HUES64 (cell line): ENCODE measurements around the gene BRD3OS.

ENCODE experiments used
- H3K27ac ChIP-seq: 2 replicates; pipeline ENCODE4 v1.7.0; 2013; ENCODE audit warnings: low read depth, low read length, inconsistent platforms
- H3K27me3 ChIP-seq: 2 replicates; pipeline ENCODE4 v1.6.1; 2013; ENCODE audit warnings: mild to moderate bottlenecking, low read length; ENCODE audit not compliant: insufficient read depth
- H3K36me3 ChIP-seq: 2 replicates; pipeline ENCODE4 v1.6.1; 2013; ENCODE audit warnings: mild to moderate bottlenecking, low read length; ENCODE audit not compliant: insufficient read depth
- H3K4me1 ChIP-seq: 2 replicates; pipeline ENCODE4 v1.6.1; 2013; ENCODE audit warnings: mild to moderate bottlenecking, low read length, moderate library complexity; ENCODE audit not compliant: insufficient read depth
- H3K4me3 ChIP-seq: 2 replicates; pipeline ENCODE4 v1.5.1; 2013; ENCODE audit warnings: mild to moderate bottlenecking, low read length, moderate library complexity
- H3K9ac ChIP-seq: 2 replicates; pipeline ENCODE4 v1.6.1; 2013; ENCODE audit warnings: mild to moderate bottlenecking, low read depth, low read length
- H3K9me3 ChIP-seq: 2 replicates; pipeline ENCODE4 v1.6.1; 2013; ENCODE audit warnings: low read depth, low read length; ENCODE audit not compliant: insufficient read depth
- WGBS: fragments of 150-250, 120-280 bp; methylation state at CpG from one replicate; pipeline ENCODE4 v1.1.7; 2013; ENCODE audit warnings: missing lambda C conversion rate; 5-methylcytosine and 5-hydroxymethylcytosine counted together

BRD3OS gene

GRCh38 chr9:134049772-134050588 lies 24.7 kb downstream of the BRD3OS start:
- no peak overlapping the region for H3K4me3 ChIP-seq
- no peaks in the 10 kb centered on the region for H3K27me3 ChIP-seq
- H3K9me3 ChIP-seq, result no peaks in the 10 kb centered on the region
- 94% methylated on average over 28 of the region's 28 CpGs for WGBS
- H3K9ac ChIP-seq, result no peak overlapping the region
- H3K4me1 ChIP-seq, result no peaks in the 10 kb centered on the region
- H3K36me3 ChIP-seq, result peaks cover 89% of the 10 kb centered on the region
- H3K27ac ChIP-seq, result no peak overlapping the region

- WGBS, result 89% methylated on average over 14 of the region's 14 CpGs
- Histone ChIP-seq H3K36me3 (peaks cover 81% of the 10 kb centered on the region), H3K27me3 (no peaks in the 10 kb centered on the region), H3K27ac (no peak overlapping the region), H3K4me1 (no peaks in the 10 kb centered on the region), H3K9me3 (no peaks in the 10 kb centered on the region), H3K4me3 (no peak overlapping the region), H3K9ac (no peak overlapping the region)
Observed at GRCh38 chr9:134050726-134051125, 25.4 kb downstream of the BRD3OS start.

- Histone ChIP-seq H3K36me3 (peaks cover 75% of the 10 kb centered on the region), H3K9me3 (no peaks in the 10 kb centered on the region)
- 98% methylated on average over 16 of the region's 16 CpGs for WGBS
Observed at GRCh38 chr9:134051319-134051718, 26.0 kb downstream of the BRD3OS start.

DNA sequence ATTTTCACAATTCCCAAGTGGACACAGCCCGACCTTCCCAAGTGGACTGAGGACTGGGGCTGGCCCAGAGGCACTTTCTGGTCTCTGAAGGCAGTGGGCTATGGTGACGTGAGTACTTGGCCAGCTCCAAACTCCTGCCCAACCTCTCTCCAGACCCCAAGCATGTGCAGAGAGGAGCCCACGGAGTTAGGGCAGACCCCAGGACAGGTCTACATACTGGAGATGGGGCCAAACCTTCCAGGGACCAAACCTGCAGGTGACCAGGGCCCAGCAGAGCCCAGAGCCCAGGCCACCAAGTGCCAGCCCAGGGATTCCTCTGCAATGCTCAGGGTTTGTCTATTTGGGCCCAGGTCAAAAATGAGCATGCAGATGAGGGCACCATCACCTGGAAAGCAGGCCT lies 27.2 kb downstream of the BRD3OS start:
- Histone ChIP-seq H3K9ac (no peak overlapping the region), H3K27ac (no peak overlapping the region), H3K9me3 (no peaks in the 10 kb centered on the region), H3K27me3 (no peaks in the 10 kb centered on the region), H3K36me3 (peaks cover 64% of the 10 kb centered on the region), H3K4me1 (no peaks in the 10 kb centered on the region), H3K4me3 (no peak overlapping the region)
- WGBS, result 92% methylated on average over 3 of the region's 3 CpGs

More at GRCh38 chr9:134051319-134051718, 26.0 kb downstream of the BRD3OS start:
- H3K4me1 ChIP-seq, result no peaks in the 10 kb centered on the region
- H3K4me3 ChIP-seq, result no peak overlapping the region
- H3K27me3 ChIP-seq, result no peaks in the 10 kb centered on the region
- H3K9ac ChIP-seq, result no peak overlapping the region
- H3K27ac ChIP-seq, result no peak overlapping the region

DNA sequence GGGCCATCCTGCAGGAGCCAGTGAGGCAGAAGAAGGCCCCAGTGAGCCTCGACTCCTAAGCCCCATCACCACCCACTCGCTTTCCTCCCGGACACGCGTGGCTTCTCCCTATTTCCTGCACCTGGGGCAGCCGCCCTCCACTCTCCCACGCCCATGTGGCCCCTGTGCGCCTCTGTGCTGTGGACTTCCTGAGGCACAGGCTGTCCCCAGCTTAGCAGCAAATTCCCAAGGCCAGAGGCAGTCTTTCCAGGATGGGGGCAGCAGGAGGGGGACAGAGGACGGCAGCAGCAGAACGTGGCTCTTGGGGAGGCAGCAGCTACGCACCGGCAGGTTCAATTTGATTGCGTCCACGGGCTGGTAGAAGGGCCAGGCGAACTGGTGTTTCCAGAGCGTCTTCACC lies 27.7 kb downstream of the BRD3OS start:
- Histone ChIP-seq H3K4me3 (no peak overlapping the region), H3K9ac (no peak overlapping the region), H3K27ac (no peak overlapping the region), H3K4me1 (no peaks in the 10 kb centered on the region), H3K36me3 (peaks cover 59% of the 10 kb centered on the region), H3K27me3 (no peaks in the 10 kb centered on the region), H3K9me3 (no peaks in the 10 kb centered on the region)
- WGBS, result 95% methylated on average over 16 of the region's 16 CpGs

- H3K4me1 ChIP-seq, result no peaks in the 10 kb centered on the region
- no peak overlapping the region for H3K27ac ChIP-seq
- H3K4me3 ChIP-seq, result no peak overlapping the region
- WGBS, result 95% methylated on average over 28 of the region's 28 CpGs
- no peak overlapping the region for H3K9ac ChIP-seq
- no peaks in the 10 kb centered on the region for H3K27me3 ChIP-seq
- peaks cover 54% of the 10 kb centered on the region for H3K36me3 ChIP-seq
- no peaks in the 10 kb centered on the region for H3K9me3 ChIP-seq
Observed at GRCh38 chr9:134053401-134053871, 28.2 kb downstream of the BRD3OS start.

GRCh38 chr9:134053941-134054761 lies 28.9 kb downstream of the BRD3OS start:
- Histone ChIP-seq H3K9me3 (no peaks in the 10 kb centered on the region), H3K9ac (no peak overlapping the region), H3K36me3 (peaks cover 47% of the 10 kb centered on the region), H3K27ac (no peak overlapping the region), H3K27me3 (no peaks in the 10 kb centered on the region), H3K4me3 (no peak overlapping the region), H3K4me1 (no peaks in the 10 kb centered on the region)
- 94% methylated on average over 44 of the region's 44 CpGs for WGBS

DNA sequence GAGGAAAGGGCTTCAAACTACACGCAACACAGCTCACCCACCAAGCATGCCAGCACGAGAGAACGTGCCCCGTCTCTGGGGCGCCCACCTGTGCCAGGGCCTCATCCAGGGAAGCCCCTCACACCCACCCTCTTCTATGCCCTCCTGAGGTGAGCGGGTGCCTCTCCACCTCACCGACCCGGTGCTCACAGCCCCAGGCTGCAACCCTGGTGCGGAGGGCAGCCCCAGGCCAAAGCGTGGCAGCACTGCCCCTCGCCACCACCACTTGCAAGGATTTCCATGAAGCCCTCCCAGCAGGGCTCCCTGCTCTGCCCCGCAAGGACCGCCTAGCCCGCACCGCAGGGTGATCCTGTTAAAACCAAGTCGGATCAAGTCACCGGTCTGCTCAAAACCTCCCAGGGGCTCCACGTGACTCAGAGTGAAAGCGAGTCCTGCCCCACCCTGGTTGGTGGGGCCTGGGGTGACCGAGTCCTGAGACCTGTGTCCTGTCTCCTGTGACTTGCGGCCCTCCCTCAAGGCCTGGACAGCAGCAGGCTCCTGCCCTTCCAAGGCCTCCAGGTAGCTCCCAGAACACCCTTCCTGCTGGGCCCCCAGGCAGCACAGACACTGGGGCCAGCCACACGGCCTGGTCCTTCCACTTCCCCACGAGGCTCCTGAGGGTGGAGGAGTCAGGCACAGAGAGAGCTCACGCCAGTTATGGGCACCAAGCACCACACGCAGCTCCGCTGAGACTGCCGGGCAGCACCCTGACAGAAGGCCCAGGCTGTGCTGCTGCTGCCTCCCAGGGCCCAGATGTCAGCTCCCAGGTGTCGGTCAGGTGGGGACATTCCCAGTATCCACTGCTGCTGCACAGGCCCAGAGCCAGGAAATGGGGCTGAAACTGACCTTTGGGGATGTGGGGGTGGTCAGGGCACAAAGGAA lies 29.9 kb downstream of the BRD3OS start:
- H3K27ac ChIP-seq, result peak overlapping the region; percentile 10; the same call in 1 of the 2 replicates
- no peaks in the 10 kb centered on the region for H3K27me3 ChIP-seq
- H3K9ac ChIP-seq, result peak overlapping the region; percentile 32; the same call in 1 of the 2 replicates
- H3K4me1 ChIP-seq, result no peaks in the 10 kb centered on the region
- no peak overlapping the region for H3K4me3 ChIP-seq
- 93% methylated on average over 28 of the region's 28 CpGs for WGBS
- no peaks in the 10 kb centered on the region for H3K9me3 ChIP-seq
- peaks cover 37% of the 10 kb centered on the region for H3K36me3 ChIP-seq

DNA sequence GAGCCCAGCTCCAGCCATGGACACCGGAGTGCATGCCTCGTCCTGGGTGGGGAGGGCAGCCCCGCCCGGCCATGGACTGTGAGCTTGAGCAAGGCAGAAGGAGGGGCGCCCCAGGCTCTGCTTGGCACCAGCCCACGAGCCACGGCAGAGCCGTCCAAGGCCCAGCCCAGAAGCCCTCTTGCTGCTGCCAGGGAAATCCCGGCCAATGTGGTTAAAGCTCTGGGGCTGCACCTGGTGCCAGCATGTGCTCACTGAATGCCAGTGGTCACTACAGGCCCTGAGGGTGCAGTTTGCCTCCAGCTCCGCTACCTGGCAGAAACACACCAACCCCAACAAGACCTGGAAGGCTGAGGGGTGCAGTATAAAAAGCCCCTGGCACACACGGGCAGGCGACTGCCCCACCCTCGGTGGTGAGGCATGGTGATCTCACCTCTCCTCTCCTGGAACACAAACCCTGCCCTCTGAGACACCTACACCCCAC lies 30.7 kb downstream of the BRD3OS start:
- H3K36me3 ChIP-seq, result peaks cover 28% of the 10 kb centered on the region
- no peak overlapping the region for H3K4me3 ChIP-seq
- H3K9me3 ChIP-seq, result no peaks in the 10 kb centered on the region
- H3K27me3 ChIP-seq, result no peaks in the 10 kb centered on the region
- 94% methylated on average over 13 of the region's 13 CpGs for WGBS
- H3K27ac ChIP-seq, result no peak overlapping the region
- no peak overlapping the region for H3K9ac ChIP-seq
- H3K4me1 ChIP-seq, result no peaks in the 10 kb centered on the region

DNA sequence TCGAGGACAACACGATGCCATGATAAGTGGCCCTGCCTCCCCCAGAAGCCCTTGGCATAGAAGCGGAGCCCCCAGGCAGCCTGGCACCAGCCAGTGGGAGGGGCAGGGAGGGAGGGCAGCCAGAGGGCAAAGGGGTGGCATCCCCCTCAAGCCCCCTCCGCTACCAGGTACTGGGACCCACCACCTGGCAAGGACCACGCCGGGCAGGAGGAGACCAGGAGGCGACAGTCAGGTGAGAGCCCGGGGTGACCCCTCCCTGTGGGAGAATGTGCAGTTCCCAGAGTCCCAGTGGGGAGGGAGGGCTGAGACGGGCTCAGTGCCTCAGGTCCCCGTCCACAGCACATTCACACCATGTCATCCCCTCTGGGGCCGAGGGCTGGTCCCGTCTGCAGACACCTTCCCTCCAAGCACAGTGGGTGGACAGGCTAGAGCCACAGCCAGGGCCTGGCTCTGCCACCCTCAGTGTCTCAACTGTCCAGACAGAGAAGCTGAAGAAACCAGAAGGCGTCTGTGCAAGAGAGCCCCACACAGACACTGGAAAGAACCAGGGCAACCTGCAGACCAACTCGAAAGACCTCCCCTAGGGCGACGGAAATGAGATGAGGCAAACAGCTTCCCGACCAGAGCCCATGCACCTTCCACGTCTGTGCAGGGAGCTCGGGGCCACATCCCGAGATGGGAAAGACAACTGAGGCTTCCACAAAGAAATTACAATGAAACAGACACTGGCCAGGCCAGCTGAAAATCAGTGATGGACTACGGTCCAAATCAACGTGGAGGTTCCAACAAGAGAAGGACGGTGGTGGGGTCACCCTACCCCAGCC lies 31.4 kb downstream of the BRD3OS start:
- Histone ChIP-seq H3K4me1 (no peaks in the 10 kb centered on the region), H3K27me3 (no peaks in the 10 kb centered on the region), H3K9ac (no peak overlapping the region), H3K36me3 (peaks cover 22% of the 10 kb centered on the region), H3K4me3 (no peak overlapping the region), H3K27ac (no peak overlapping the region), H3K9me3 (no peaks in the 10 kb centered on the region)
- WGBS, result 95% methylated on average over 23 of the region's 23 CpGs
